SK-N-SH (cell line): ENCODE measurements around the gene YAP1. TPM values are rescaled to one million over a fixed set of nuclear protein-coding genes. Genes with fewer than 3 reads are reported as not detected.

Source experiments
- CTCF ChIA-PET: fragments of 300-600, 350-600 bp; formaldehyde crosslinking; extraction: SDS; loops from one replicate; lab custom pipeline; 2021; lab: Yijun Ruan, JAX
- POLR2A ChIA-PET: fragments of 350-600 bp; sonication (Branson Sonifier 250); formaldehyde crosslinking; extraction: SDS; loops from one replicate; lab custom pipeline; 2020; ENCODE audit warnings: antibody characterized with exemption, inconsistent platforms; lab: Yijun Ruan, JAX
- DNase-seq: peaks from one replicate; pipeline ENCODE4 v3.0.0; 2012
- H2AFZ ChIP-seq: fragments of 200-600 bp; sonication (generic); 2 replicates; pipeline ENCODE4 v1.8.1; 2016; ENCODE audit warnings: antibody characterized with exemption, mild to moderate bottlenecking, low read depth
- H3F3A ChIP-seq: fragments of 200-600 bp; sonication (generic); replicated peaks from 2 replicates; pipeline ENCODE3; 2016; ENCODE audit warnings: antibody characterized with exemption, mild to moderate bottlenecking; ENCODE audit not compliant: insufficient read depth
- H3K27ac ChIP-seq, 2 experiments: fragments of 200-500 bp in 1 of 2; fragments of 200-600 bp in 1 of 2; sonication (Bioruptor generic) in 1 of 2; sonication (generic), shearing (Covaris generic) in 1 of 2; 2 replicates each; pipeline versions ENCODE4 v1.5.1 to v1.6.1; 2014 to 2016; ENCODE audit warnings: low read depth in 2 of 2, inconsistent platforms in 1 of 2, low read length in 1 of 2, mild to moderate bottlenecking in 1 of 2, mixed read lengths in 1 of 2
- H3K27me3 ChIP-seq: fragments of 200-600 bp; sonication (generic), shearing (Covaris generic); 2 replicates; pipeline ENCODE4 v1.6.1; 2016; ENCODE audit warnings: mixed run types; ENCODE audit not compliant: insufficient read depth
- H3K36me3 ChIP-seq, 2 experiments: fragments of 200-500 bp in 1 of 2; fragments of 200-600 bp in 1 of 2; sonication (Bioruptor generic) in 1 of 2; sonication (generic) in 1 of 2; replicated peaks in 1 of 2; 2 replicates each; pipeline versions ENCODE3 to v1.5.1; 2014 to 2016; ENCODE audit warnings: low read length in 1 of 2, mild to moderate bottlenecking in 1 of 2; ENCODE audit not compliant: insufficient read depth in 2 of 2, control insufficient read depth in 1 of 2
- H3K4me1 ChIP-seq, 2 experiments: fragments of 200-500 bp in 1 of 2; fragments of 200-600 bp in 1 of 2; sonication (Bioruptor generic) in 1 of 2; sonication (generic), shearing (Covaris generic) in 1 of 2; 2 replicates each; pipeline versions ENCODE4 v1.5.1 to v1.6.1; 2014 to 2016; ENCODE audit warnings: low read depth in 1 of 2, low read length in 1 of 2, mixed run types in 1 of 2; ENCODE audit not compliant: insufficient read depth in 2 of 2, control insufficient read depth in 1 of 2
- H3K4me2 ChIP-seq: fragments of 200-600 bp; sonication (generic), shearing (Covaris generic); 2 replicates; pipeline ENCODE4 v1.6.1; 2017; ENCODE audit warnings: mixed run types
- H3K4me3 ChIP-seq, 2 experiments: fragments of 200-500 bp in 1 of 2; fragments of 200-600 bp in 1 of 2; sonication (Bioruptor generic) in 1 of 2; sonication (generic), shearing (Covaris generic) in 1 of 2; 2 replicates each; pipeline versions ENCODE4 v1.5.1 to v1.8.1; 2014 to 2016; ENCODE audit warnings: low read depth in 2 of 2, inconsistent platforms in 1 of 2, low read length in 1 of 2, mild to moderate bottlenecking in 1 of 2, mixed read lengths in 1 of 2, moderate library complexity in 1 of 2
- H3K79me2 ChIP-seq: fragments of 200-600 bp; sonication (generic); 2 replicates; pipeline ENCODE4 v1.8.1; 2017; ENCODE audit warnings: mild to moderate bottlenecking; ENCODE audit not compliant: insufficient read depth
- H3K9ac ChIP-seq: fragments of 200-600 bp; sonication (generic); 2 replicates; pipeline ENCODE4 v1.6.1; 2017; ENCODE audit warnings: mixed run types
- H3K9me2 ChIP-seq: fragments of 200-600 bp; sonication (generic); 2 replicates; pipeline ENCODE4 v1.6.1; 2017; ENCODE audit warnings: mixed run types
- H3K9me3 ChIP-seq: fragments of 200-600 bp; sonication (generic); 2 replicates; pipeline ENCODE4 v1.6.1; 2017; ENCODE audit warnings: mixed run types, mild to moderate bottlenecking, moderate library complexity
- H4K20me1 ChIP-seq: fragments of 200-600 bp; sonication (generic); 2 replicates; pipeline ENCODE4 v1.6.1; 2017; ENCODE audit warnings: mild to moderate bottlenecking, mixed run types; ENCODE audit not compliant: insufficient read depth
- CHD2 ChIP-seq: fragments of 150-350 bp; IDR thresholded peaks from 2 replicates; pipeline ENCODE4 v1.6.1; 2018; ENCODE audit warnings: low read length; ENCODE audit not compliant: partially characterized antibody
- EP300 ChIP-seq, 2 experiments: IDR thresholded peaks; 2 replicates each; pipeline versions ENCODE4 v1.4.0 to v1.6.1; 2012; ENCODE audit warnings: borderline replicate concordance in 1 of 2, low read depth in 1 of 2, low read length in 1 of 2
- FOSL2 ChIP-seq: IDR thresholded peaks from 2 replicates; pipeline ENCODE4 v1.4.0; 2012; ENCODE audit warnings: low read depth, mild to moderate bottlenecking, moderate library complexity, borderline replicate concordance
- FOXJ3 ChIP-seq: sonication (generic); formaldehyde crosslinking; IDR thresholded peaks from 2 replicates; pipeline ENCODE4 v1.5.1; 2020; ENCODE audit warnings: mild to moderate bottlenecking, missing genetic modification reagents
- JUND ChIP-seq: IDR thresholded peaks from 2 replicates; pipeline ENCODE4 v1.4.0; 2012
- PBX3 ChIP-seq: IDR thresholded peaks from 2 replicates; pipeline ENCODE4; 2012
- POLR2AphosphoS5 ChIP-seq: IDR thresholded peaks from 2 replicates; pipeline ENCODE4 v1.6.1; 2012; ENCODE audit warnings: low read depth, low read length
- RFX5 ChIP-seq: IDR thresholded peaks from 2 replicates; pipeline ENCODE4 v1.6.1; 2012; ENCODE audit warnings: mild to moderate bottlenecking, improper control_type of control experiment, low read length
- TCF12 ChIP-seq: IDR thresholded peaks from 2 replicates; pipeline ENCODE4 v1.4.0; 2012
- TEAD4 ChIP-seq: IDR thresholded peaks from 2 replicates; pipeline ENCODE4 v1.4.0; 2012; ENCODE audit warnings: mild to moderate bottlenecking, borderline replicate concordance; ENCODE audit not compliant: insufficient read depth
- WGBS: methylation state at CpG from one replicate; pipeline ENCODE4 v1.1.6; 2017; ENCODE audit warnings: low lambda C conversion rate; 5-methylcytosine and 5-hydroxymethylcytosine counted together
- polyA plus RNA-seq, 3 experiments: library from polyadenylated mRNA; depleted of rRNA; stranded (reverse); fragments of >200 nt; gene quantifications; 2 replicates each; pipeline ENCODE4 v1.2.3, GENCODE V29; 2012

Gene YAP1
- polyA plus RNA-seq, 1 of the 3 experiments (the other 2 are of a cell fraction): 53.2 TPM

DNA sequence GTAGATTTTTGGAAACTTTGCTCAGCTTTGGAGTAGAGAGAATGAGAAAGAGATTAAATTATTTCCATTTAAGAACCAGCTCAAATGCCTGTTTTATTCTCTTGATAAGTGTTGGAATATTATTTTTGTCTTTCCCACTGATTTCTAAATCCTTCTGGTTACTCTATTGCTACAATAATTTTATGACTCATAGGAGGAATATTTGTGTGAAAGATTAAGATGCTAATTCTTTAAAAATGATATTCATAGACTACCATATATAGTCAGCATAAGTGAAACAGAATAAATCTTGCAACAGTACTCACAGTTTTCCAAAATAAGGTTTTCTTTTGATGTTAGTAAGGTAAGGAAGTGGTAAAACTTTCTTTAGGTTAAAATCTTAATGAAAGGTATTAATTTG lies 60.9 kb downstream of the YAP1 start:
- CTCF ChIA-PET: no interaction called here
- H2AFZ ChIP-seq: no peak overlapping the region

DNA sequence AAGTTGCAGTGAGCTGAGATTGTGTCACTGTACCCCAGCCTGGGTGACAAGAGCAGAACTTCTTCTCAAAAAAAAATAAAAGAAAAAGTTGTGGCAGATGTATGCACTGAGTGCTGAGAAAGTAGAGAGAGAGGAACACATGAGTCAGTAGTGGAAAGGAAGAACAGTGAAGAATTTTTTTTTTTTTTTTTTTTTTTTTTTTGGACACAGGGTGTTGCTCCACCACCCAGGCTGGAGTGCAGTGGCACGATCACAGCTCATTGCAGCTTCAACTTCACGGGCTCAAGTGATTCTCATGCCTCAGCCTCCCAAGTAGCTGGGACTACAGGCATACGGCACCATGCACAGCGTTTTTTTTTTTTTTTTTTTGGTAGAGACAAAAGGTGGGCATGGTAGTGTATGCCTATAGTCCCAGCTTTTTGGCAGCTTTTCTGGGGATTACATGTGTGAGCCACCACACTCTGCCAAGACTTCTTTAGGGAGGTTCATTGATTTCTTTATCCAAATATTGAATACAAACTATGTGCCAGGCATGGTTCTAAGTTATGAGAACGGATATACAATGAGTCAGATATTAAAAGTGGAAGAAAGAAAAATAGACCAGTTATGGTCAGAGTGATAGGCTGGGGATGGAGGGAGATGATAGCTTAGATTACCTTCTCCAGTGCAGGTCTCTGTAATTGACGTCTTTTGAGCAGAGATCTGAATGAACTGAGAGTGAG lies 62.0 kb downstream of the YAP1 start:
- Histone ChIP-seq H3K9ac (peak overlapping the region; percentile 42; the same call in 1 of the 2 replicates), H3K27me3 (no peaks in the 10 kb centered on the region), H4K20me1 (no peaks in the 10 kb centered on the region), H3K79me2 (peaks cover 93% of the 10 kb centered on the region), H2AFZ (no peak overlapping the region), H3F3A (peaks cover 58% of the 10 kb centered on the region), H3K36me3 (peaks cover 0 to 30% of the 10 kb centered on the region in 2 experiments), H3K4me2 (peak overlapping the region; percentile 67), H3K4me1 (peaks cover 0 to 41% of the 10 kb centered on the region in 2 experiments; a peak in 3 of 4 replicates), H3K9me2 (no peaks in the 10 kb centered on the region), H3K9me3 (no peaks in the 10 kb centered on the region), H3K4me3 (peak overlapping the region in 1 of 2 experiments; percentile 23; a peak in 1 of 4 replicates), H3K27ac (peak overlapping the region in 1 of 2 experiments; percentile 97; a peak in 2 of 4 replicates)
- TF ChIP-seq FOXJ3 (CRISPR knock-in tag) (no peak), JUND (peak; percentile 47; the same call in 1 of the 2 replicates), PBX3 (peak; percentile 42; the same call in 1 of the 2 replicates)
- no peak for DNase-seq
- CTCF ChIA-PET: interaction anchor here (1.0 kb wide), 1 partner anchor 26 kb away, joined by 3 read pairs; no protein-coding TSS in a partner anchor
- WGBS: 15% methylated on average over 5 of the region's 6 CpGs
- POLR2A ChIA-PET: no interaction called here

More for the DNA sequence above, 60.9 kb downstream of the YAP1 start:
- Histone ChIP-seq H3K79me2 (peaks cover 94% of the 10 kb centered on the region), H4K20me1 (no peaks in the 10 kb centered on the region), H3K4me3 (peak overlapping the region in 1 of 2 experiments; percentile 23; a peak in 1 of 4 replicates), H3K36me3 (peaks cover 0 to 32% of the 10 kb centered on the region in 2 experiments), H3K4me2 (peak overlapping the region; percentile 67), H3F3A (peaks cover 52% of the 10 kb centered on the region), H3K27me3 (no peaks in the 10 kb centered on the region), H3K4me1 (peaks cover 0 to 50% of the 10 kb centered on the region in 2 experiments; a peak in 3 of 4 replicates), H3K9ac (peak overlapping the region; percentile 42; the same call in 1 of the 2 replicates), H3K9me2 (no peaks in the 10 kb centered on the region), H3K9me3 (no peaks in the 10 kb centered on the region), H3K27ac (peak overlapping the region; percentile 70 to 97; a peak in 3 of 4 replicates)
- POLR2A ChIA-PET: no interaction called here
- no peak for DNase-seq
- TF ChIP-seq TEAD4 (0 out of 2 replicates have a peak, but pooled peaks have one; percentile 35), JUND (peak; percentile 64), FOSL2 (peak; percentile 60; the same call in 1 of the 2 replicates), TCF12 (0 out of 2 replicates have a peak, but pooled peaks have one; percentile 14), POLR2AphosphoS5 (no peak), RFX5 (no peak), EP300 (IDR thresholded peaks at IDR 0.05; ENCODE audit: borderline replicate concordance in 1 of 2, low read depth in 1 of 2, low read length in 1 of 2) (0 out of 4 replicates have a peak, but pooled peaks of 1 of the 2 experiments have one; percentile 29), CHD2 (no peak)
